IPS-11a (cell line): ENCODE data around the gene MTMR10.

Experiments
- H3K4me3 ChIP-seq: one replicate; pipeline ENCODE4 v1.5.1; 2013; ENCODE audit warnings: low read depth, low read length, control low read depth

Gene MTMR10

GRCh38 chr15:30921781-30922479 lies 69.5 kb downstream of the MTMR10 start:
- H3K4me3 ChIP-seq = no peak overlapping the region

DNA sequence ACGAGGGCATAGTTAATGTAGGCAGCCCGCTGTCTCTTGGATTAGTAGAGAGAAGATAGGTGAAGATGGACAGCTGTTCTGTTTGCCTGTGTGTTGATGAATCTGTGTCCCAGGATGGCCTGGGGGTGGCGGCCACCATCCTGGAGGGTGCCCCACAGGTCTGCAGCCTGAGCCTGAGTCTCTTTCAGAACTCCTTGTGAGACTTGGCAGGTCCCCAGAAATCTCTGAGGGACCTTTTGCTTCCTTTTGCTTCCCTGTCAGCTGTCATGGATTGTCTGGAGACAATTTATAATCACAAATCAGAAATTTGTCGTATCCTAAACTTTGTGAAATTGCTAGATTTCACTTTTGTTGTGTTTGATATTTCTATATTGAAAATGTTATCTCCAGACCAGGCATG lies 70.3 kb downstream of the MTMR10 start:
- no peak overlapping the region for H3K4me3 ChIP-seq

GRCh38 chr15:30919877-30920550 lies 71.4 kb downstream of the MTMR10 start:
- H3K4me3 ChIP-seq = no peak overlapping the region

DNA sequence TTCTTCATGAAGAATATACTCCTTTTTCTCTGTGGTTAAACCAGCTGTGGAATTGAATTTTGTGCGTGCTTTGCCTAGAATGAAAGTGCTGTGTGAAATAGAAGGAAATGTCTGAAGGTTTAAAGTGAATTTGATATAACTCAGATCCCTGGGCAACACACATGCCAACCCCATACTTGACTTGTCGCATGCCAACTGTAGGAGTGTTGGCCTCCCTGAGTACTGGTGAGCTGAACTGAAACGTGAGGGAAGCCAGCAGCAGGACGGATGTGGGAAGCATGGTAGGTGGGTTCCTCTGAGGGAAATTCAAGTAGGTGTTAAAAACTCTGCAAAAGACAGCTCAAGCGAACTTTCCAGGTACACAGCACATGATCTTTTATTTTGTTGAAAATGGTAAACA lies 73.1 kb downstream of the MTMR10 start:
- no peak overlapping the region for H3K4me3 ChIP-seq

- H3K4me3 ChIP-seq = no peak overlapping the region
Observed at GRCh38 chr15:30917675-30918074, 73.8 kb downstream of the MTMR10 start.

- H3K4me3 ChIP-seq = no peak overlapping the region
Observed at GRCh38 chr15:30917013-30917412, 74.4 kb downstream of the MTMR10 start.

DNA sequence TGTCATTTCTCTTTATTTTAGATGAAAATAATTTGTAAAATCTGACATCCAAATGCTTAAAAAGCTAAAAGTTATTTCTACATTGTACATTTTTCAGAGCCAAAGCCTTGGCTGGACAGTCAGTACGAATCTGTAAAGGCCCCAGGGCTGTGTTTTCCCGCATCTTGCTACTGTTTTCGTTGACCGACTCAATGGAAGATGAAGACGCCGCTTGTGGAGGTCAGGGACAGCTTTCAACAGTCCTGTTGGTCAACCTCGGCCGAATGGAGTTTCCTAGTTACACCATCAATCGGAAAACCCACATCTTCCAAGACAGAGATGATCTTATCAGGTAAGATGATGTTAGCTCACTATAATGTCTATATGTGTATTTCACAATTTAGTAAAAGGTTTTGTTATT lies 77.7 kb downstream of the MTMR10 start:
- no peak overlapping the region for H3K4me3 ChIP-seq

DNA sequence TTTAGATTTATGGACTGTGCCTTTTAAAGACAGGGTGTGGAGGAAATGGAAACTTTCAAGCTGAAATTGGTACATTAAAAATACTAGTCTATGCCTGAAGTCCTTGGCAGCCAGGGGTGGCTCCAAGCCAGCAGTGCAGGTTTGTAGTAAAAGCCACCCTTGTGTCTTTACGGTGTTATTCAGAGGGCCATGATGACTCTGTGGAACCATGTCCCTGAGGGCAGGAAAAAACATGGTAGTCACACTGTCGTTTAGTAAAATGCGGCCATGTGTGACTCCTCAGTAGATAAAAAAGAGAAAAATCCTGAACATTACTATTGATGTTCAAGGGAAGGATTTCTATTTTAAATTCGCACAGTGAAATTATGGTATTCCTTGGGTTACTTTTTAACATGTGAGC lies 85.1 kb downstream of the MTMR10 start:
- H3K4me3 ChIP-seq = no peak overlapping the region

- no peak overlapping the region for H3K4me3 ChIP-seq
Observed at GRCh38 chr15:30905821-30906220, 85.6 kb downstream of the MTMR10 start.

GRCh38 chr15:30904812-30905211 lies 86.6 kb downstream of the MTMR10 start:
- no peak overlapping the region for H3K4me3 ChIP-seq

DNA sequence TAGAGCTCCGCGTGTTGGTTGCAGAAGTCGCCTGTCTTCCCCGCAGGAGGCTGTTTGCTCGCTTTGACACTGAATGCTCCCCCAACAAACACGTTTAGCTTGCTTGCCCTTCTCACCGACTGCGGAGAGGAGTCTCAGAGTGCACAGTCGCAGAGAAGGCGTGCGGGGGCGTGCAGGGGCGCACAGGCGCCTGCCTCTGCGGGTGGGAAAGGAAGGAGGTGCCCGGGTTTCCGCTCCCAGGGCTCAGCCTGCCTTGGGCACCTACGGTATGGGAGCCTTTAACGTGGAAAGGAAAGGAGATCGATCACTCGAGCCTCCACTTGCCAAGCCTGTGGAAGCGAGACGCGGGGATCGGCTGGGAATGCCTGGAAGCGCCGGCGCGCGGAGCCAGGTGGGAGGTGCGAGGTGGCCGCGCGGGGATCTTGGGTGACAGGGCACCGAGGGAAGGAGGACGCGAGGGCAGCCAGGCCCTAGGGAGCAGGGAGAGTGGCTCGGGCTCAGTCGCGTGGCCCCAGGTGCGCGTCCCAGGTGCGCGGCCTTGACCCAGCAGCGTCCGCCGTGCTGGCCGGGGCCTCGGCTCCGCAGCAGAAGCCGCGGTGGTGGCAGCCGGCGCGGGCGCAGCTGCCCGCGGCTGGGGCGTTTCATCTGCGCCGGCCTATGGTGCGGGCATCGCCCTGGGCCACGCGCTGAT lies 87.8 kb downstream of the MTMR10 start, which contains the start of gene FAN1:
FAN1 (plus strand) TSS at position 419 of the 691 bp plus-strand sequence. CDS start 749 bp downstream, outside the sequence.
- H3K4me3 ChIP-seq = peak within 1 kb of the TSS; percentile 90

- no peak overlapping the region for H3K4me3 ChIP-seq
Observed at GRCh38 chr15:30901889-30902288, 89.5 kb downstream of the MTMR10 start.

DNA sequence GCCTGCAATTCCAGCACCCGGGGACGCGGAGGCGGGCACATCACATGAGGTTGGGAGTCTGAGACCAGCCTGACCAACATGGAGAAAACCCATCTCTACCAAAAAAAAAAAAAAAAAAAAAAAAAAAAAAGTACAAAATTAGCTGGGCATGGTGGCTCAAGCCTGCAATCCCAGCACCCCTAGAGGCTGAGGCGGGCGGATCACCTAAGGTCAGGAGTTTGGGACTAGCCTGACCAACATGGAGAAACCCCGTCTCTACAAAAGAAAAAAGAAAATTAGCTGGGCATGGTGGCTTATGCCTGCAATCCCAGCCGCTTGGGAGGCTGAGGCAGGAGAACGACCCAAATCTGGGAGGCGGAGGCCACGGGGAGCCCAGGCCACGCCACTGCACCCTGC lies 95.2 kb downstream of the MTMR10 start:
- no peak overlapping the region for H3K4me3 ChIP-seq

- H3K4me3 ChIP-seq = no peak overlapping the region
Observed at GRCh38 chr15:30895461-30896210, 95.8 kb downstream of the MTMR10 start.

DNA sequence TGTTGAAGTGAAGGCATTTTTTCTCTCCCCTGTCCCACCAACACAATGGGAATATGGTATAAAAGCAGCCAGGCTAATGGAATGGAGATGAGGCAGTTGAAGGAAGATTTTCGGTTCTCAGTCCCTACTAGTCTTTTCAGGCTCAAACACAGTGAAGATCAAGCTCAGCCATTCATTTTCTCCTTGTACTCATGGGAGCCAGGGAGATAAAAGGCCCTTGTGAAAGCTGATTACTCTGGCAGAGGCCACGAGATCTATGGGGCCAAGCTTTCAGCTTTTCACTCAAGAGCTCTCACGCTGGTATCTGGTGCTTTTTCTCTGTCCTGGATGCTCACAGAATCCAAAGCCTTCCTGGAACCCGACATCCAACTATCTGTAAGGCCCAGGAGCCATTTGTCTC lies 102.2 kb downstream of the MTMR10 start:
- no peak overlapping the region for H3K4me3 ChIP-seq
